Progenitor cell of endocrine pancreas (in vitro differentiated cells): ENCODE results near the gene DBN1. TPM values are rescaled to one million over a fixed set of nuclear protein-coding genes. Genes with fewer than 3 reads are reported as not detected.
"Not testable (repeated sequence)": the region's sequence is repeated elsewhere in the genome, so short reads cannot be mapped to it uniquely, and the experiment has no call there.

Source experiments
- DNase-seq: peaks from one replicate; pipeline ENCODE4 v3.0.0; 2021; ENCODE audit warnings: low spot score; ENCODE audit not compliant: unreplicated experiment
- H3K27ac Mint-ChIP-seq: 2 replicates; pipeline ENCODE4 v1.8.0; 2021; ENCODE audit warnings: mild to moderate bottlenecking, moderate library complexity, mixed read lengths
- H3K27me3 Mint-ChIP-seq: 2 replicates; pipeline ENCODE4 v1.8.0; 2021; ENCODE audit warnings: mixed read lengths
- H3K36me3 Mint-ChIP-seq: 2 replicates; pipeline ENCODE4 v1.8.0; 2022; ENCODE audit warnings: mixed read lengths; ENCODE audit not compliant: insufficient read depth
- H3K4me1 Mint-ChIP-seq: 2 replicates; pipeline ENCODE4 v1.8.0; 2021; ENCODE audit warnings: low read depth, mixed read lengths
- H3K4me3 Mint-ChIP-seq: 2 replicates; pipeline ENCODE4 v1.8.0; 2021; ENCODE audit warnings: low read depth, mild to moderate bottlenecking, moderate library complexity, mixed read lengths
- H3K9me3 Mint-ChIP-seq: 2 replicates; pipeline ENCODE4 v1.8.0; 2021; ENCODE audit warnings: low read depth, mixed read lengths
- total RNA-seq: library from RNA; stranded (reverse); gene quantifications from 2 replicates; pipeline ENCODE4 v1.2.1, GENCODE V29; 2021
- TF ChIP-seq, protein P1 (sequence below): fragments of 200-600 bp; sonication (generic); IDR thresholded peaks from one replicate; pipeline ENCODE4 v1.5.0; 2021; ENCODE audit warnings: antibody characterized with exemption, mild to moderate bottlenecking; ENCODE audit not compliant: unreplicated experiment

The DBN1 gene
- total RNA-seq, 1 donor from 2014 or later, result 396 TPM

DNA sequence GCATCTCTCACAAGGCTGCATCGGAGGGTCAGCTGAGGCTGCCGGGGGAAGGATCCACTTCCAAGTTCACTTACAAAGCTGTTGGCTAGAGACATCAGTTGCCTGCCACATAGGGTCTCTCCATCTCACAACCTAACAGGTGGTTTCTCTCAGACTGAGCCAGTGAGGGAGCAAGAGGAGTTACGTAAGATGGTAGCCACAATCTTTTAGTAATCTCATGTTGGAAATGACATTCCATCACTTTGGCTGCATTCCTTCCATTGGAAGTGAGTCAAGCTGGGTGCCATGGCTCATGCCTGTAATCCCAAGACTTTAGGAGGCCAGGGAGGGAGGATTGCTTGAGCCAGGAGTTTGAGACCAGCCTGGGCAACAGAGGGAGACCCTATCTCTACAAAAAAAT is 54.4 kb downstream of the DBN1 start:
- H3K27me3 Mint-ChIP-seq, result peaks cover 4% of the 10 kb centered on the region
- TF ChIP-seq, protein P1, sequence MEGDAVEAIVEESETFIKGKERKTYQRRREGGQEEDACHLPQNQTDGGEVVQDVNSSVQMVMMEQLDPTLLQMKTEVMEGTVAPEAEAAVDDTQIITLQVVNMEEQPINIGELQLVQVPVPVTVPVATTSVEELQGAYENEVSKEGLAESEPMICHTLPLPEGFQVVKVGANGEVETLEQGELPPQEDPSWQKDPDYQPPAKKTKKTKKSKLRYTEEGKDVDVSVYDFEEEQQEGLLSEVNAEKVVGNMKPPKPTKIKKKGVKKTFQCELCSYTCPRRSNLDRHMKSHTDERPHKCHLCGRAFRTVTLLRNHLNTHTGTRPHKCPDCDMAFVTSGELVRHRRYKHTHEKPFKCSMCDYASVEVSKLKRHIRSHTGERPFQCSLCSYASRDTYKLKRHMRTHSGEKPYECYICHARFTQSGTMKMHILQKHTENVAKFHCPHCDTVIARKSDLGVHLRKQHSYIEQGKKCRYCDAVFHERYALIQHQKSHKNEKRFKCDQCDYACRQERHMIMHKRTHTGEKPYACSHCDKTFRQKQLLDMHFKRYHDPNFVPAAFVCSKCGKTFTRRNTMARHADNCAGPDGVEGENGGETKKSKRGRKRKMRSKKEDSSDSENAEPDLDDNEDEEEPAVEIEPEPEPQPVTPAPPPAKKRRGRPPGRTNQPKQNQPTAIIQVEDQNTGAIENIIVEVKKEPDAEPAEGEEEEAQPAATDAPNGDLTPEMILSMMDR, result no peak
- H3K27ac Mint-ChIP-seq, result no peak overlapping the region
- no peaks in the 10 kb centered on the region for H3K9me3 Mint-ChIP-seq
- H3K4me1 Mint-ChIP-seq, result no peaks in the 10 kb centered on the region
- DNase-seq, result no peak
- no peak overlapping the region for H3K4me3 Mint-ChIP-seq
- H3K36me3 Mint-ChIP-seq, result no peaks in the 10 kb centered on the region

DNA sequence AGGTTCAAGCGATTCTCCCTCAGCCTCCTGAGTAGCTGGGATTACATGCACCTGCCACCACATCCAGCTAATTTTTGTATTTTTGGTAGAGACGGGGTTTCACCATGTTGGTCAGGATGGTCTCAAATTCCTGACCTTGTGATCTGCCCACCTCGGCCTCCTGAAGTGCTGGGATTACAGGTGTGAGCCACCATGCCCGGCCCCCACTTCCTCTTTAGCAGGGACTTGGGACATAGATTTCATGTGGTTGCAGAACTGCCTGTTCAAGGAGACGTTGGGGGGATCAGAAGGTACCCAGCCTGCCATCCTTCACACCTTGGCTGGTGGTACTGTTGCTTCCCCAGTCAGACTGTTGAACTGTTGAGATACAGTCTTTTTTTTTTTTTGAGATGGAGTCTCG is 56.4 kb downstream of the DBN1 start:
- not testable (repeated sequence) for DNase-seq, H3K27ac Mint-ChIP-seq, H3K36me3 Mint-ChIP-seq

DNA sequence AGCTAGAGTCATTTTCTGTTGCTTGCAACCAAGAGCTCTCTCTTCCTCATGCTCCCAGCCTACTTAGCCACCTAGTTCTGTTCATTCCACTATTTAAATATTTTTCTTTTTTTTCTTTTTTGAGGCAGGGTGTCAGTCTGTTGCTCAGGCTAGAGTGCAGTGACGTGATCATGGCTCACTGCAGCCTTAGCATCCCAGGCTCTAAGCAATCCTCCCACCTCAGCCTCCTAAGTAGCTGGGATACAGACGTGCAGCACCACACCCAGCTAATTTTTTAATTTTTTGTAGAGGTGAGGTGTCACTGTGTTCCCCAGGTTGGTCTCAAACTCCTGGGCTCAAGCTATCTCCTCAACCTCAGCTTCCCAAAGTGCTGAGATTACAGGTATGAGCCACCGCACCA is 59.0 kb downstream of the DBN1 start:
- Mint-ChIP-seq H3K4me1 (peaks cover under 1% of the 10 kb centered on the region), H3K4me3 (no peak overlapping the region), H3K36me3 (no peaks in the 10 kb centered on the region), H3K27ac (no peak overlapping the region), H3K27me3 (peaks cover 22% of the 10 kb centered on the region), H3K9me3 (no peaks in the 10 kb centered on the region)
- DNase-seq, result no peak
- TF ChIP-seq, protein P1, result no peak

More for the DNA sequence above, 56.4 kb downstream of the DBN1 start:
- H3K4me3 Mint-ChIP-seq, H3K9me3 Mint-ChIP-seq, H3K4me1 Mint-ChIP-seq: not testable (repeated sequence)
- peaks cover 10% of the 10 kb centered on the region for H3K27me3 Mint-ChIP-seq

DNA sequence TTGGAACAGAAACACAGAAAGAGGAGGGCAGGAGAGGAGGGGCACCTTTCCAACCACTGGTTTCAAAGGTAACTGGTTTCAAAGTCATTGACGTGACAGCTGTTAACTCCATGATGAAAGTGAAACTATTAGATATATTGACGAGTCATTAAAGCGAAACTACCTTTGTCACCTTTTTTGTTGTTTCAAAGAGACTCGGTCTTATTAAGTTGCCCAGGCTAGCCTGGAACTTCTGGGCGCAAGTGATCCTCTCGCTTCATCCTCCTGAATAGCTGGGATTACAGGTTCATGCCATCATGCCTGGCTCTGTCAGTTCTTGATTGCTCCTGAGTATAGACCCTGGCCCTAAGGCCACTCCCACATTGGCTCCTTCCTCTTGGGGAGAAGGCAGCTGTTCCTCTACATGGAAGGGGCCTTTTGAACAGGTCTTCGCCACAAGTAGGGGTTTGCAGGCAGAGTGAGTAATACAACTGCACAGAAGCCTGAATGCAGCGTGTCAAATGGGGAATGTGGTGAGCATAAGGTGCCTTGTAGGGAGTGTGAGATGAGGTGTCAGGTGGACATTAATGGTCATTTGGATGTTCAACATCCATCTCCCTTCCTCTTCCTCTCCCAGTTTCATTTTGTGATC is 60.7 kb downstream of the DBN1 start:
- peaks cover 1% of the 10 kb centered on the region for H3K4me1 Mint-ChIP-seq
- DNase-seq, result no peak
- H3K27me3 Mint-ChIP-seq, result peaks cover 32% of the 10 kb centered on the region
- H3K9me3 Mint-ChIP-seq, result no peaks in the 10 kb centered on the region
- H3K4me3 Mint-ChIP-seq, result no peak overlapping the region
- TF ChIP-seq, protein P1, result no peak
- H3K36me3 Mint-ChIP-seq, result no peaks in the 10 kb centered on the region
- H3K27ac Mint-ChIP-seq, result no peak overlapping the region

DNA sequence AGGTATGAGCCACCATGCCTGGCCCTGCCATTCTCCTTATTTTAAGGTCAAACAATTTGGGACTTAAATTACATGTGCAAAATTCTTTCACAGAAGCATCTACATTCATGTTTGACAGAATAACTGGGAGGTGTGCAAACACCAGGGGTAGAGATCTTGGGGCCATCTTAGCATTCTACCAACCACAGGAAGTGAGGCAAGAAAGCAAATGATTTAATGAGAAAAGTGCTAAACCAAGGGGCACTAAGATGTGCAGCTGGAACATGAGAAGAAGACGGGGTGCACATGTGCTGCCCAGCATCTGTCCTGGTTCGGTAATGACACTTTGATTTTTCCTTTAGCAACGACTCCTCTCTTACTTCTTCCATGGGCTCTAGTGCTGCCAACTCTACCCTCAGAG is 62.9 kb downstream of the DBN1 start:
- no peaks in the 10 kb centered on the region for H3K36me3 Mint-ChIP-seq

More for the DNA sequence above, 62.9 kb downstream of the DBN1 start:
- Mint-ChIP-seq H3K27ac (peak overlapping the region; percentile 73), H3K27me3 (peaks cover 53% of the 10 kb centered on the region), H3K4me3 (no peak overlapping the region), H3K4me1 (peaks cover 1% of the 10 kb centered on the region), H3K9me3 (no peaks in the 10 kb centered on the region)
- no peak for DNase-seq
- TF ChIP-seq, protein P1, result no peak
